Raji (cell line): ENCODE results near the gene NEXN.

ENCODE experiments used
- POLR2A ChIP-seq: IDR thresholded peaks from 2 replicates; pipeline ENCODE4 v1.6.1; 2011; ENCODE audit warnings: low read depth, low read length, control low read depth; ENCODE audit not compliant: insufficient read depth

NEXN gene

GRCh38 chr1:77888781-77889642 lies 588 bp downstream of the NEXN start:
- TF ChIP-seq POLR2A = no peak

- TF ChIP-seq POLR2A = no peak
Observed at GRCh38 chr1:77889671-77890070, 1.2 kb downstream of the NEXN start.

GRCh38 chr1:77891200-77891599 lies 2.8 kb downstream of the NEXN start:
- no peak for TF ChIP-seq POLR2A

GRCh38 chr1:77899647-77900320 lies 11.4 kb downstream of the NEXN start:
- no peak for TF ChIP-seq POLR2A

GRCh38 chr1:77900687-77901293 lies 12.4 kb downstream of the NEXN start:
- TF ChIP-seq POLR2A = no peak

GRCh38 chr1:77905603-77906002 lies 17.2 kb downstream of the NEXN start:
- no peak for TF ChIP-seq POLR2A

- TF ChIP-seq POLR2A = no peak
Observed at GRCh38 chr1:77906019-77906545, 17.7 kb downstream of the NEXN start.

GRCh38 chr1:77906624-77907023 lies 18.2 kb downstream of the NEXN start:
- no peak for TF ChIP-seq POLR2A

- no peak for TF ChIP-seq POLR2A
Observed at GRCh38 chr1:77910116-77910515, 21.7 kb downstream of the NEXN start.

GRCh38 chr1:77925518-77925917 lies 37.1 kb downstream of the NEXN start:
- TF ChIP-seq POLR2A = no peak

- TF ChIP-seq POLR2A = no peak
Observed at GRCh38 chr1:77925956-77926355, 37.5 kb downstream of the NEXN start.

GRCh38 chr1:77926561-77927357 lies 38.3 kb downstream of the NEXN start:
- no peak for TF ChIP-seq POLR2A

GRCh38 chr1:77927414-77927813 lies 39.0 kb downstream of the NEXN start:
- TF ChIP-seq POLR2A = no peak

GRCh38 chr1:77929806-77930205 lies 41.4 kb downstream of the NEXN start:
- TF ChIP-seq POLR2A = no peak

- TF ChIP-seq POLR2A = no peak
Observed at GRCh38 chr1:77938651-77939050, 50.2 kb downstream of the NEXN start.
